HepG2 (cell line): ENCODE measurements around the gene BCL2L11. TPM values are rescaled to one million over a fixed set of nuclear protein-coding genes. Genes with fewer than 3 reads are reported as not detected.

ENCODE experiments used
- ATAC-seq: fragments of 200-7000 bp; cut with Tn5 transposase; 3 replicates; pipeline ENCODE4 v1.9.1; 2020; ENCODE audit warnings: mild to moderate bottlenecking, moderate library complexity
- BruUV-seq: library from RNA; stranded (reverse); fragments of 400-500 nt; replicated peaks from 2 replicates; lab custom pipeline; 2021; lab: Mats Ljungman, UMichigan
- CTCF ChIA-PET: fragments of 300-600 bp; formaldehyde crosslinking; extraction: SDS; loops from one replicate; lab custom pipeline; 2021; ENCODE audit warnings: low total read pairs, inconsistent platforms, low intra/inter-chr PET ratio; lab: Yijun Ruan, JAX
- POLR2A ChIA-PET: fragments of 350-600 bp; sonication (Branson Sonifier 250); formaldehyde crosslinking; loops from one replicate; lab custom pipeline; 2020; ENCODE audit warnings: antibody characterized with exemption, inconsistent platforms; lab: Yijun Ruan, JAX
- DNase-seq: peaks from one replicate; pipeline ENCODE4 v3.0.0-alpha.2; 2015; ENCODE audit warnings: low spot score
- FAIRE-seq: peaks from 3 replicates; lab custom pipeline; 2011; peaks lifted over from hg19 to GRCh38; lab: Jason Lieb, UNC
- H2AFZ ChIP-seq: one replicate; pipeline ENCODE4 v1.6.1; 2011; ENCODE audit warnings: low read length, inconsistent platforms
- H3K27ac ChIP-seq: fragments of 300-600 bp; 3 replicates; pipeline ENCODE4 v1.8.0; 2011; ENCODE audit warnings: mixed run types, mild to moderate bottlenecking, mixed read lengths, low read length, inconsistent platforms; ENCODE audit not compliant: insufficient read depth; ENCODE audit errors: extremely low read length
- H3K27me3 ChIP-seq, 2 experiments: fragments of 200-600 bp in 1 of 2; 2 replicates in 1 of 2; 3 replicates in 1 of 2; pipeline versions ENCODE4 v1.6.0 to v1.8.0; 2011; ENCODE audit warnings: low read length in 2 of 2, mild to moderate bottlenecking in 2 of 2, moderate library complexity in 2 of 2, inconsistent platforms in 1 of 2; ENCODE audit not compliant: insufficient read depth in 2 of 2, control insufficient read depth in 1 of 2
- H3K36me3 ChIP-seq, 2 experiments: fragments of 200-600 bp in 1 of 2; replicated peaks in 1 of 2; 2 replicates in 1 of 2; 3 replicates in 1 of 2; pipeline versions ENCODE4 v1.5.1 to v1.8.0; 2011; ENCODE audit warnings: low read length in 2 of 2, inconsistent platforms in 1 of 2; ENCODE audit not compliant: insufficient read depth in 2 of 2, control insufficient read depth in 1 of 2
- H3K4me1 ChIP-seq: 2 replicates; pipeline ENCODE4 v1.5.1; 2012; ENCODE audit warnings: low read length, inconsistent platforms; ENCODE audit not compliant: insufficient read depth
- H3K4me2 ChIP-seq: 2 replicates; pipeline ENCODE4 v1.6.0; 2011; ENCODE audit warnings: low read depth, low read length, inconsistent platforms
- H3K4me3 ChIP-seq, 3 experiments: fragments of 200-600 bp in 1 of 3; sonication (generic), shearing (Covaris generic) in 1 of 3; replicated peaks in 1 of 3; 2 replicates each; pipeline ENCODE4 v1.5.1; 2011 to 2016; ENCODE audit warnings: low read length in 3 of 3, inconsistent platforms in 2 of 3, low read depth in 2 of 3, mild to moderate bottlenecking in 2 of 3, control low read depth in 1 of 3, mixed read lengths in 1 of 3; ENCODE audit not compliant: insufficient read depth in 1 of 3
- H3K79me2 ChIP-seq: one replicate; pipeline ENCODE4 v1.6.1; 2011; ENCODE audit warnings: low read length, inconsistent platforms; ENCODE audit not compliant: insufficient read depth
- H3K9ac ChIP-seq: 2 replicates; pipeline ENCODE4 v1.6.0; 2011; ENCODE audit warnings: mild to moderate bottlenecking, low read depth, low read length, inconsistent platforms; ENCODE audit not compliant: insufficient read depth
- H3K9me3 ChIP-seq: 2 replicates; pipeline ENCODE4 v1.5.1; 2012; ENCODE audit warnings: mild to moderate bottlenecking, low read length
- H4K20me1 ChIP-seq: 2 replicates; pipeline ENCODE4 v1.6.0; 2011; ENCODE audit warnings: inconsistent platforms, mild to moderate bottlenecking, low read length, moderate library complexity; ENCODE audit not compliant: insufficient read depth
- ARNT ChIP-seq: fragments of 450-650 bp; IDR thresholded peaks from 2 replicates; pipeline ENCODE4 v1.6.1; 2017
- ATF7-NPFF ChIP-seq: sonication (generic); formaldehyde crosslinking; IDR thresholded peaks from 2 replicates; pipeline ENCODE4 v1.8.1; 2023; ENCODE audit warnings: mild to moderate bottlenecking, low read depth, missing genetic modification reagents, moderate library complexity
- HES4 ChIP-seq: sonication (generic); formaldehyde crosslinking; IDR thresholded peaks from 2 replicates; pipeline ENCODE4 v1.9.0; 2021; ENCODE audit warnings: mild to moderate bottlenecking, missing genetic modification reagents, borderline replicate concordance
- ZBTB33 ChIP-seq: sonication (generic); formaldehyde crosslinking; IDR thresholded peaks from 2 replicates; pipeline ENCODE4 v1.4.0; 2020; ENCODE audit warnings: missing genetic modification reagents
- WGBS: methylation state at CpG from one replicate; pipeline ENCODE4 v1.1.6; 2017; ENCODE audit warnings: low lambda C conversion rate; 5-methylcytosine and 5-hydroxymethylcytosine counted together
- in situ Hi-C: cut with HindIII; loops from 2 replicates; pipeline ENCODE4 v1.10.0; 2017; ENCODE audit warnings: low pct_unique_long_range_greater_than_20kb; ENCODE audit not compliant: extremely low pct_ligation_motif_present
- intact Hi-C: fragments of 100-400 bp; cut with micrococcal nuclease; formaldehyde crosslinking; loops from one replicate; pipeline ENCODE4 v1.10.0; 2022; ENCODE audit not compliant: unreplicated experiment
- polyA plus RNA-seq, 8 experiments: library from polyadenylated mRNA; depleted of rRNA in 3 of 8; stranded (reverse) in 7 of 8; unstranded in 1 of 8; fragments of >200 nt; fragmentation: Illumina TruSeq in 4 of 8; extraction: Trizol in 4 of 8; gene quantifications; 2 replicates each; pipeline versions ENCODE4 v1.2.1 to v1.2.3, GENCODE V29; 2011 to 2016; ENCODE audit warnings: low read depth in 4 of 8, missing spikeins in 1 of 8, mixed read lengths in 1 of 8; ENCODE audit not compliant: insufficient read depth in 1 of 8
- total RNA-seq, 5 experiments: library from RNA; depleted of rRNA; stranded (reverse); fragments of >200 nt; fragmentation: Illumina TruSeq; extraction: Trizol; gene quantifications; 2 replicates each; pipeline ENCODE4 v1.2.3, GENCODE V29; 2016; ENCODE audit warnings: low read depth in 1 of 5

The BCL2L11 gene
- total and polyA plus RNA-seq, 2 of the 13 experiments (the other 11 are each of a cell fraction or from before 2014, with no cell fraction given), result 6.1 to 9.7 TPM

DNA sequence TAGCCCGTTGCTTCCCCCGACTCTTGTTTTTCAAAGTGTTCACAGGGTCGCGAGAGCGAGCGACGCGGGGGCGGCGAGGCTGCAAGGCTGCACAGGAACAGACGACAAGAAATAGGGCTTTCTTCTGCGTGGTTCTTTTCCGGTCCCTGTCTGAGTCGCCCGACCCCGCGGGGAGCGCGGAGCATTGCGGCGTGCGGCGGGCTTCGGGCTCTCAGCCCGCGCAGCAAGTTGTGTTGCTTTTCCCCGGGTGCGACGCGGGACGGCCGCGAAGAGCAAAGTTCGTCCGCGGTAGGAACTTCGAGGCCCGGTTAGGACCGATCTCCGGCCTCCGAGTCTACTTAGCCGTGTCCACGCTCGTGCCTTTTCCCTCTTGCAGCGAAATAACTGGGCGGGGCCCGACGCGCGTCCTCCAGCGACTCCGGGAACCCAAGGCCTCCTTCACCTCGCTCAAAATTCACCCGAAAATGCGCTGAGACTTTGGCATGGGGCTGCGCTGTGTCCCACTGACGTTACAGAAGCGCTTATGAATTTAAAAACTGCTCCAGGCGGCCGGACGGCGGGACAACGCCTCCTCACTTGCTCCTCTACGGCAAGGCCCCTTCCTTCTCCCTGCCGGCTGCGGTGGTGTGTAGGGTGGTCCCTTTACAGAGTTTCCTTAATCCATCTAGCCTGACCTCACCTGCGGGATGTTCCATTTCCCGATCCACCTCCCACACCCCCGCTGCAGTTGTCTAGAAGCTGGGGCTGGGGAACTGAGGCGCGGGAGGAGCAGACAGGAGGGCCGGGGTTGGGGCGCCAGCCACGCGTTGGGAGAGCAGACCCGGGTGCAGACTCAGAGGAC, 1.5 kb upstream of the BCL2L11 start:
- H4K20me1 ChIP-seq, result 0 out of 2 replicates have a peak, but pooled peaks cover 4% of the 10 kb centered on the region
- no peak overlapping the region for H3K27ac ChIP-seq
- H3K4me2 ChIP-seq, result no peak overlapping the region
- CTCF ChIA-PET, result no interaction called here
- intact Hi-C loops (loop anchor here (10.0 kb wide), 1 partner anchor 576 kb away; no protein-coding TSS in a partner anchor), in situ Hi-C loops (loop anchor here (5.0 kb wide), 1 partner anchor 583 kb away; no protein-coding TSS in a partner anchor)
- no peak overlapping the region for H3K9ac ChIP-seq
- peaks cover 29% of the 10 kb centered on the region for H3K79me2 ChIP-seq
- no peak overlapping the region for H2AFZ ChIP-seq
- H3K27me3 ChIP-seq, result peaks cover 0 to 7% of the 10 kb centered on the region in 2 experiments; a peak in 1 of 5 replicates
- no TSS peak for BruUV-seq
- H3K9me3 ChIP-seq, result no peaks in the 10 kb centered on the region
- H3K4me1 ChIP-seq, result peaks cover 30% of the 10 kb centered on the region
- WGBS, result 96% methylated on average over 76 of the region's 76 CpGs
- TF ChIP-seq ATF7-NPFF (CRISPR knock-in tag), result 0 out of 2 replicates have a peak, but pooled peaks have one; percentile 26
- no peak for TF ChIP-seq ARNT
- TF ChIP-seq HES4 (CRISPR knock-in tag), result peak; percentile 35; the same call in 1 of the 2 replicates
- peak; percentile 5; the same call in 1 of the 2 replicates for TF ChIP-seq ZBTB33
- TF ChIP-seq, all 625 proteins: peak for 3
- Histone ChIP-seq H3K36me3 (peaks cover 3 to 5% of the 10 kb centered on the region in 2 experiments; a peak in 3 of 5 replicates), H3K4me3 (no peak overlapping the region)
- DNase-seq, result no peak
- no peak for ATAC-seq
- FAIRE-seq, result no peak
- POLR2A ChIA-PET, result interaction anchor here (1.6 to 2.2 kb wide), 3 partner anchors 48 to 67 kb away, joined by 10 to 14 read pairs (median 10); no protein-coding TSS in a partner anchor
